Measurements from ENCODE around the gene KRT2. TPM values are rescaled to one million over a fixed set of nuclear protein-coding genes. Genes with fewer than 3 reads are reported as not detected.

Gene KRT2
- total and polyA plus RNA-seq, 2 of the 8 experiments (the other 6 are each of a cell fraction or from before 2014, with no cell fraction given), result not detected

- Histone ChIP-seq H2BK12ac (ENCODE audit: low read depth, low read length) (no peak overlapping the region), H3K4me1 (replicated peaks in 1 of 4; ENCODE audit: control insufficient read depth in 3 of 4, insufficient read depth in 4 of 4, low read length in 3 of 4) (no peaks in the 10 kb centered on the region), H3K56ac (replicated peaks; ENCODE audit: insufficient read length, low read depth, low read length) (no peak overlapping the region), H3K4me2 (ENCODE audit: insufficient read depth in 1 of 2, low read depth in 2 of 2, low read length in 2 of 2) (no peak overlapping the region), H2BK15ac (ENCODE audit: low read length) (no peak overlapping the region), H3K23me2 (ENCODE audit: low read depth, low read length) (no peaks in the 10 kb centered on the region), H4K8ac (ENCODE audit: extremely low read depth, insufficient read depth, low read length) (no peak overlapping the region), H3K27me3 (replicated peaks in 1 of 4; ENCODE audit: control insufficient read depth in 3 of 4, extremely low read depth in 1 of 4, insufficient read depth in 3 of 4, low read length in 3 of 4) (peaks cover 0 to 3% (median 0%) of the 10 kb centered on the region in 4 experiments; a peak in 1 of 7 replicates), H3K36me3 (ENCODE audit: control insufficient read depth in 2 of 4, insufficient read depth in 4 of 4, low read length in 3 of 4) (no peaks in the 10 kb centered on the region), H2BK120ac (replicated peaks; ENCODE audit: low read depth, low read length) (no peak overlapping the region), H2AFZ (ENCODE audit: low read length) (no peak overlapping the region), H3K14ac (ENCODE audit: insufficient read length) (no peak overlapping the region), H3K79me1 (ENCODE audit: low read depth, low read length) (no peaks in the 10 kb centered on the region), H4K91ac (replicated peaks; ENCODE audit: insufficient read length, low read length) (peak overlapping the region; percentile 9), H3K9ac (replicated peaks in 1 of 4; ENCODE audit: extremely low read depth in 1 of 4, low read depth in 3 of 4, low read length in 3 of 4) (no peak overlapping the region), H3K9me3 (ENCODE audit: insufficient read depth in 2 of 2, low read depth in 1 of 2, low read length in 1 of 2) (peaks cover 0 to 6% of the 10 kb centered on the region in 2 experiments; a peak in 1 of 4 replicates), H3K18ac (ENCODE audit: extremely low read depth, low read length) (no peak overlapping the region), H3K23ac (ENCODE audit: insufficient read length) (no peak overlapping the region), H4K20me1 (replicated peaks in 1 of 2; ENCODE audit: control insufficient read depth in 1 of 2, insufficient read depth in 2 of 2, low read length in 2 of 2) (no peaks in the 10 kb centered on the region), H4K5ac (ENCODE audit: insufficient read length, low read depth, low read length) (no peak overlapping the region), H3K4ac (replicated peaks; ENCODE audit: insufficient read length, low read depth, low read length) (no peak overlapping the region), H3K4me3 (ENCODE audit: extremely low read depth in 1 of 4, insufficient read depth in 2 of 4, low read depth in 3 of 4, low read length in 4 of 4) (no peak overlapping the region), H3K27ac (ENCODE audit: low read depth, low read length) (no peak overlapping the region), H2BK20ac (ENCODE audit: low read length) (no peak overlapping the region), H2AK5ac (ENCODE audit: low read depth, low read length) (no peak overlapping the region), H3K79me2 (ENCODE audit: control insufficient read depth in 1 of 2, insufficient read depth in 2 of 2, low read length in 2 of 2) (no peaks in the 10 kb centered on the region), H2BK5ac (ENCODE audit: low read depth, low read length) (no peak overlapping the region)
- 96% methylated on average over 8 of the region's 8 CpGs; no CpG with 5 or more reads in 1 of the 2 experiments for WGBS, 2 experiments (ENCODE audit: extremely low coverage in 1 of 2, insufficient coverage in 1 of 2, insufficient read length in 1 of 2, insufficient replicate concordance in 2 of 2, low coverage in 1 of 2, low lambda C conversion rate in 2 of 2, missing lambda C conversion rate in 1 of 2)
- CTCF ChIA-PET (ENCODE audit: partially characterized antibody), result interaction anchor here (0.8 to 2.2 kb wide), 18 partner anchors 17 to 406 kb away, joined by 3 to 8 read pairs (median 4); no protein-coding TSS in a partner anchor
- no peak for TF ChIP-seq E2F6 (IDR thresholded peaks at IDR 0.05)
- no peak for TF ChIP-seq ZNF274 (IDR thresholded peaks at IDR 0.05; ENCODE audit: borderline replicate concordance, extremely low read depth, low read length)
- no peak for TF ChIP-seq CHD1 (IDR thresholded peaks at IDR 0.05; ENCODE audit: low read depth, low read length)
- no peak for TF ChIP-seq SP2 (IDR thresholded peaks at IDR 0.05; ENCODE audit: low read length)
- TF ChIP-seq TCF12 (IDR thresholded peaks at IDR 0.05; ENCODE audit: low read depth, low read length), result no peak
- peak in 1 of 2 experiments; percentile 11 for DNase-seq (ENCODE audit: low read depth in 1 of 2, low spot score in 2 of 2)
- POLR2A ChIA-PET (ENCODE audit: partially characterized antibody), result no interaction called here
- no peak for FAIRE-seq
Measured at GRCh38 chr12:52648012-52648550, 3.9 kb downstream of the KRT2 start.
